DMS 273 (cell line): ENCODE measurements around the gene TENM4.
A peak's percentile ranks its signal among the peaks of the same experiment; 100 is the strongest.

ENCODE experiments used
- DNase-seq: peaks from one replicate; lab custom pipeline; 2025; ENCODE audit not compliant: unreplicated experiment; lab: John Stamatoyannopoulos, UW

The TENM4 gene

GRCh38 chr11:78870655-78871054, 570.2 kb downstream of the TENM4 start:
- DNase-seq = no peak

DNA sequence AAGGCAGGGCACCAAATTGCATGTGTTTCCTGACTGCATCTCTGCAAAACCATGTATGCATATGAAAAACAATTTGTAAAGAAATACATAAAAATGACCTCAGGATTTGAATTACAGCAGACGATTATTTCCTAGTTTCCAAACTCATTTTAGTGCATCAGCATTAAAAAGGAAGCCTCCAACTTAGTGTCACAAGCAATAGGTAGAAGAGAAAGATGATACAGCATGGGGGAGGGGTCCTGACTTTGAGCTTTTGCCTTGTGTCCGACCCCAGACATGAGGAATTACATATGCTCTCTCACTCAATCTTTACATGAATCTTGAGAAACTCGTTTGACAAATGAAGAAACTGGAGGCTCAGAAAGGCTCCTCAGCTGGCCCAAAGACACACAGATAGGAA, 571.5 kb downstream of the TENM4 start:
- DNase-seq = no peak

- no peak for DNase-seq
These were observed 572.3 kb downstream of the TENM4 start for GRCh38 chr11:78868563-78868962.

DNA sequence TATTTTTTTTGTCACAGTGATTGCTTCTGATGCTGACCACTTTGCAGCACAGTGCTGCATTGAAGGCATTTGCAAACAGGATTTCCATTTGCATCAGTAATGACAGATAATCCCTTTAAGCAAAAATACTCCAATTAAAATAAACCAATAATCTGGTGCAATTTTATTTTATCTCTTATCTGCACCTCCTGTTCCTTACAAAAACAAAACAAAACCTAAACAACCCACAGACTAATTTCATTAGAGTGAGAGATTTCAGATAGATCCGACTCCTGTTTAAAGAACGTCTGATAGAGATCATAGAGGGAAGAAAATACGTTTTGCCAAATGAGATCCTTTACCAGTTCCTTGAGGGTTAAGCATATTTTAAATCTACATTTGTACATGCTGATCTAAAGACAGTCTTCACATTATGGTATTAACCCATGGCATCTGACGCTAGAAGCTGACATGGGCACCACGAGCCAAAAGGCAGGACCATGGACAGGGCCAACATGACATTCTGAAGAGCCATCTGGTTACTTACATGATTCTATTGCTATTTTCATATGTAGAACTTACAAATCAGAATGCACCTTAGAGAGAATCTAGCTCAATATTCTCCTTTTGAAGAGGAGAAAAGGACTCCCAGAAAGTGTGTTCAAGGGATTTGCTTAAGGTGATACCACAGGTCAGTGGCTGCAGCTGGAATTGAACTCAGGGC, 580.0 kb downstream of the TENM4 start:
- DNase-seq = peak; percentile 2

- no peak for DNase-seq
These were observed 583.1 kb downstream of the TENM4 start for GRCh38 chr11:78857688-78858087.

GRCh38 chr11:78856211-78856610, 584.6 kb downstream of the TENM4 start:
- DNase-seq = no peak

DNA sequence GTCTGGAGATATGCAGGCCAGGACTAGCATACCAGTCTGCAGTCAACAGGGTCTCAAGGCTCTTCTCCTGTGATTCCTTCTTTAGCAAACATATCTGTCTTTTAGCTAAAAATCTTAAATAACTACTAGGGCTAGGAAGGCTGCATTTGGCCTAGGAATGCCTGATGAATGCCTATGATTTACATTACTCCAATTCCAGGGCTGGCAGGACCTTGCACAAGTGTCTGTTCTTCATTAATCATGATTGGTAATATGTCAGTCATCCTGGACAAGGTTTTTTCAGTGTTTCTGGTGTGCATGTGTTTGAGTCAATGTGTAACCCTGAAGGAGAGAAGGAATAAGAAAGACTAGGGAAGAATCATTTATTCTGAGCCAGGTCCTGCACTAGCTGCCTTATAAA, 585.7 kb downstream of the TENM4 start:
- no peak for DNase-seq

DNA sequence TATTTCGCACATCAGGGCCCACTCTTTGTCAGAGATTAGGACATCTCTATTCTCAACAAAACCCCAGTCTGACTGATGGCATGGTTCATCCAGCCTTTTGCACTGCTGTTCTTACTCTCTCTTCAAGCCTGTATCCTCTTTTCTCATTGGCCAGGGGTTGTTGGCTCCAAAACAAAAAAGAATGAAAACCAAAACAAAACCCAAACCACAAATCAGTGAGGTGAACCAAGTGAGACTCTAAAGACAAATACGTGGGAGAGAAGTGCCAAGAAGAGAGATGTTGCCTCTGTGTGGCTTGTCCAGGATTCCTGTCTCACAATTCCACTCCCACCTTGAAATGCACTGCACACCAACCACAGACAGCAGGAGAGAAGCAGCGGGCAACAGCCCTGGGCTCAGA, 587.3 kb downstream of the TENM4 start:
- no peak for DNase-seq

DNA sequence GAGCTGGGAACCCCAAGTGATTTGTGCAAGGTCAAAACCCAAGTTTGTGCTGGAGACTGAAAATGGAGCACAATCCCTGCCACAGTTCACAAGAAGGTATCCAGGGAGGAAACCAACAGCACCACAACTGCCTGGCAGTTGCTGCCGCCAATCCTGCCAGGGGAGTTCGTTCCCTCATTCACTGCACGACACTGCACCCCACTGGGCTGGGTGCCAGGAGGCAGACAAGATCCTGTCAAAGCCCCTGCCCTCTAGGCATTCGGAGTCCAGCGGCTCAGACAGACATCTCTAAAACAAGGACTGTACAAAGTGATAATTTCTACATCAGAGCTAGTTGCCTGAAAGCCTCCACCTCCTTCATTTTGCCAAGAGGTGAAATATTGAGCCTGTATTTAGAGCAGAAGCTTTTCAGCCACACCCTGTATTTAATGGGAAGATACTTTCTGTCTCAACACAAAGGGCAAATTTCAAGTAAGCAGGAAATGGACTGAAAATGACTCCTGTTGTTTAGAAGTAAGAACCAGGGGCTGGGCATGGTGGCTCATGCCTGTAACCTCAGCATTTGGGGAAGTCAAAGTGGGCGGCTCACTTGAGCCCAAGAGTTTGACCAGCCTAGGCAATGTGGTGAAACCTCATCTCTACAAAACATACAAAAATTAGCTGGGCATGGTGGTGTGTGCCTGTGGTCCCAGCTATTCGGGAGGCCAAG, 588.8 kb downstream of the TENM4 start:
- no peak for DNase-seq

GRCh38 chr11:78850078-78850477, 590.8 kb downstream of the TENM4 start:
- no peak for DNase-seq

DNA sequence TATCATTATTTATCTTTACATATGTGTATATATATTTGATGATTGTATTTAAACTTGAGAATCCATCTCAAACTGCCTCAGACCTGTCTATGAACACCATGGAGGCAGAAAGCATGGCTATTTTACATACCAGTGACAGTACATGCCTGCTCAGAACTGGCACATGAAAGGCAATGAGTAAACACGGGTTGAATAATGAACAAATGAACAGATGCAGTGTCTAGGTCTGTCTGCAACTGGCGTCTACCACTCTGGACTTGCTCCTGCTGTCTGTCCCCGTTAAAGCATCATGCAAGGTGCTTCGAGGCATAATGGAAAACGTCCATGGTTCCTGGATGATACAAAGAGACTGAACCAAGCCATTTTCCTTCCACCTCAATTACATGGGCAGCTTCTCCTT, 594.6 kb downstream of the TENM4 start:
- no peak for DNase-seq

GRCh38 chr11:78845496-78845895, 595.3 kb downstream of the TENM4 start:
- DNase-seq = no peak

- peak; percentile 56 for DNase-seq
These were observed 599.3 kb downstream of the TENM4 start for GRCh38 chr11:78841456-78842060.

- DNase-seq = no peak
These were observed 600.2 kb downstream of the TENM4 start for GRCh38 chr11:78840623-78841022.

DNA sequence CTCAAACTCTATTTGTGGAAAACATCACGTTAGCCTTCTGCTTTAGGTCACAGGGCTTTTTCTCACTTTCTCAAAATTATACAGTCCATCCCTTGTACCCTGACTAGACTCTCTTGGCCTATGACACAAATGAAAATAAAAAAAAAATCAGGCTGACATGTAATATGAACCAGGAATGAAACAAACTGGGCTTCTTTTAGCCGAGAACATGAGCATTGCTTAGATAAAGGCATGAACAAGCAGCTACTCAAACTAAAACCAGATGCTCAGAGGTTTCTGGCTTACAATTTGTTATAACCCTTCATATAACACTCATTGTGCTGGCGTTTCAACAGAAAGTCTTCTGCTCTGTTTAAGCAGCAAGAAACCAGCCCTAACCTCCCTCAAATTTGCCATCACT, 600.6 kb downstream of the TENM4 start:
- DNase-seq = no peak

DNA sequence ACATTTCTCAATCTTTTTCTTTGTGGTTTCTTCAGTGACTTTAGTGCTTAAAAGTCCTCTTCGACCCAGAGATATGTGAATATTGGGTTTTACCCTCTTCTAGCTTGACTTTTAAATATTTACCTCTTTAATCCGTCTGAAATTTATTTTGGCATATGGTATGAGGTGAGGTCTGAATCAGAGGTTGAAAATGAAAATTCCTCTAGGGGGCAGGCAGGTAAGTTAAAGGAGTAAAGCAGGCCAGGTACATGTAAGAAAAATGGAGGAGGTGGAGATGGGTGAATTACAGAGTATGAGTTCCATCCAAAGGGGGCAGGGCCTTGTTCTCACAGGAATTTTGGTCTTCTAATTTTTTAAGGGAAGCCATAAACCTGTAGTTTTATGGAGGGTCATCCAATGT, 602.4 kb downstream of the TENM4 start:
- no peak for DNase-seq

GRCh38 chr11:78835646-78836045, 605.2 kb downstream of the TENM4 start:
- DNase-seq = no peak

DNA sequence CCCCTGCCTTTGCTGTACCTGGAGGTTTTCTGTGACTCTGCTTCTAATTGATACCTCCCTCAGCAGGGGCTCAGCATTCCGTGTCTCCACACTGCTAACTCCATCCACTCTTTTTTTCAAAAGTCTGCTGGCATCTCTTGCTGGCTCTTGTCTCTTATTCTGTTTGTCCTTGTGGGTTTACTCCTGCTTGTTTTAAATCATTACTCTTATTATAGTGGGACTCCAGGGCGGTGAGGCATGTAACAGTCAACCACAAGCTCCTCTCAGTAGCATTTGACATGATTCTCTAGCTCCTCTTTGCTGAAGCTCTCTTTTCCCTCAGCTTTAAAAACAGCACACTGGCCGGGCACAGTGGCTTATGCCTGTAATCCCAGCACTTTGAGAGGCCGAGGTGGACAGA, 605.9 kb downstream of the TENM4 start:
- DNase-seq = no peak

DNA sequence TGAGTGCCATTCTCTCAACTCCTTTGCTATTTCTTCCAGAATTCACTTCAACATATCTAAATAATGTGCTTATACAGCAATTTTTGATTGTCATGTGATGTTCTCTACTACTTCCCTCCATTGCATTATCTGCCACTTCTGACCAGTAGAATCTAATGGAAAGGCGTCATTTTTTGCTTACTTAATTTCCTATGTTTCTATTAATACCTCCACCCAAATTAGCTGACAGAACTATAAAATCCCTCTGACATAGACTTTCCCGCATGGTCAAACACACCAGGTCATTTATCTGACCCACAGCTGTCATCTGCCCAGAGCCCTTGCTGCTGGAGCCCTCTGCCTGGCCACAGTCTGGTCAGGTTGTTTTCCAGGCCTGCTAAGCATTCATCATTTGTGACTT, 607.6 kb downstream of the TENM4 start:
- no peak for DNase-seq

DNA sequence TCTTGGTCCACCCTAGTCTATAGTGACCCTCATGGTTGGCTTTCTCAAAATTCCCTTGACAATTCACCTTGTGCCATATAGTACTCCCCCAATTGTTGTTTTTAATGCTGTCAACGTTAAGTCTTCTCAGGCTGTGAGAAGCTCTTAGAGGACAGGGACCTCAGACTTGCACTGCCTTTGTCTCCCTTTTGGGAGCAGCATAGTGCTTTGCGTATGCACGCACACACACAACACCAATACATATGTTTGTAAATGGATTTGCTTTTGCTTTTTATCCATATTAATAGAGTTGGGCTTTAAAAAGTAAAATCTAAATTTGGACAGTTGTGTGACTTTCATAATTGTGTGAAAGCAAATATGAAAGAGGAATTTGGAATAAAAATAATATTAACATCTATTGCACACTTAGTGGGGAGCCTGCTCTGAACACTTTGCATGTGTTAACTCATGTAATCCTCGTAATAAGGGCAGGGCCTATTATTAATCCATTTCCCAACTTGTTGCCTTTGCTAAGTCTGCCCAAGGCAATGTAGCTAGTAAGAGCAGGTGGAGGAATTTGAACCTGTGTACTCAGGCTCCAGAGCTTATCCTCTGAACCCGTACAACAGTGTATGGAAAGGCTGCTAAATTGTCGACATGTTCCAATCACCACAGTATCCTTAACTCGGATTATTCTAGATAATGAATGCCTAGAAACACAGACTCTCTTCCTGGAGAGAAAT, 608.4 kb downstream of the TENM4 start:
- peak; percentile 2 for DNase-seq

GRCh38 chr11:78831571-78831970, 609.3 kb downstream of the TENM4 start:
- DNase-seq = no peak
